HS-27A (cell line): Measurements from ENCODE around the gene RAPGEF2.

Experiments used
- DNase-seq: peaks from one replicate; pipeline ENCODE4 v3.0.0-alpha.2; 2012; ENCODE audit warnings: low read depth, missing footprints

Gene RAPGEF2

GRCh38 chr4:159134429-159134828, 31.6 kb downstream of the RAPGEF2 start:
- no peak for DNase-seq

GRCh38 chr4:159137176-159137575, 34.3 kb downstream of the RAPGEF2 start:
- no peak for DNase-seq

- DNase-seq, result no peak
Measured at GRCh38 chr4:159138436-159138835, 35.6 kb downstream of the RAPGEF2 start.

- no peak for DNase-seq
Measured at GRCh38 chr4:159141193-159141592, 38.3 kb downstream of the RAPGEF2 start.

- no peak for DNase-seq
Measured at GRCh38 chr4:159142241-159142640, 39.4 kb downstream of the RAPGEF2 start.

GRCh38 chr4:159142681-159143384, 40.0 kb downstream of the RAPGEF2 start:
- DNase-seq, result no peak

DNA sequence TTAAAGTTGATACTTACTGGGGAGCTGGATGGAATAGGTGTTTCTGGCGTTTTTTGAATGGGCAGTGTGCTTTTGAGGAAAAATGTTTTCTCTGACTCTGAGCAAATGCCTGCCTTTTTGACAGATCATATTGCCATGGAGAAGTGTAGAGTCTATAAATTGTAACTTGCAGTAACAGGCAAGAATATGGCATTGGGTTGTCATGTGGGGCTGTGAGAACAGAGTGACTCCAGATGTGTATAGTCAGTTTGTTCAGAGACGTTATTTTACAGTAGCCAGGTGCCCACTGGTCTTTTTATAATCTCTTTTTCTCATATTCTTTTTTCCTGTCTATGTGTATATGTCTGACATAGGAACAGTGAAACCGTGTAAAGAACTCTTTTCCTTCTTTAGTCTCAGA, 40.8 kb downstream of the RAPGEF2 start:
- DNase-seq, result no peak

- DNase-seq, result no peak
Measured at GRCh38 chr4:159144112-159144694, 41.3 kb downstream of the RAPGEF2 start.

DNA sequence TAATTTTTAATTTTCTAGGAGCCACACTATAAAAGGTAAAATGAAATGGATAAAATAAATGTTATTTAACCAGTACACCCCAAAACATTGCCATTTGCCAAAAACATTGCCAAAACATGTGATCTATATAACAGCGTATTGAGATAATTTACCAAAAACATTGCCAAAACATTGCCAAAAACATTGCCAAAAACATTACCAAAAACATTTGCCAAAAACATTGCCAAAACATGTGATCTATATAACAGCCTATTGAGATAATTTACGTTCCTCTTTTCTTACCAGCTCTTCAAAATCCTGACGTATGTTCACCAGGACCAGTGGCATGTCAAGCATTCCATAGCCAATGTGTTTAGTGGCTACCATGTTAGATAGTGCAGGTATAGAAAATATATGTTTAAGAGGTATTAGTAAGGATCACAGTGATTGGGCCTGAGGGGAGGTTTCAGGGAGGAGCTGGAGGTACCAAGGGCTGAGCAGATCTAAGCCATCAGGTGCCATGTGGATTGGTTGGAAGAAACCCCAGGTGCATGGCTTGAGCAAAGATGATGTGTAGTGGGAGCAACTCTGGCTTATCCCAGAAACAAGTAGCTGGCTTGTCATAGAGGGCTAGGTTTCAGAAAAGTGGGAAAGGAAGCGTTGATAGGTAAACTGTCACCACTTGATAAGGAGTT, 42.6 kb downstream of the RAPGEF2 start:
- DNase-seq, result no peak

DNA sequence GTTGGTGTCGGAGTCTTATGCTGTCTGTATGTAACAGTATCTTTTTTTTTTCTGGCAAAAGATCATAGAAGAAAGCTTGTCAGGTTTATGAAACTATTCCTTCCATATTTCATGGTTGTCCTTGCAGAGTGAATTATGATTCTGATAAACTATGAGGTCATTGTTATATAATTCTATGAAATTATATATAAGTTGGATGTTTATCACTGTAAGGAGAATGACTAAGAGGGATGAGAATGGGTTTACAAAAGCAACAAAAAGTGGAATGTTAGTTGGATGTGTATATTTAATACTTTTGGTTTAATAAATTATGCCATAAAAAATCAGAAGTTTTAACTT, 43.1 kb downstream of the RAPGEF2 start:
- DNase-seq, result no peak

- no peak for DNase-seq
Measured at GRCh38 chr4:159146488-159146887, 43.6 kb downstream of the RAPGEF2 start.

GRCh38 chr4:159148441-159148840, 45.6 kb downstream of the RAPGEF2 start:
- DNase-seq, result no peak

DNA sequence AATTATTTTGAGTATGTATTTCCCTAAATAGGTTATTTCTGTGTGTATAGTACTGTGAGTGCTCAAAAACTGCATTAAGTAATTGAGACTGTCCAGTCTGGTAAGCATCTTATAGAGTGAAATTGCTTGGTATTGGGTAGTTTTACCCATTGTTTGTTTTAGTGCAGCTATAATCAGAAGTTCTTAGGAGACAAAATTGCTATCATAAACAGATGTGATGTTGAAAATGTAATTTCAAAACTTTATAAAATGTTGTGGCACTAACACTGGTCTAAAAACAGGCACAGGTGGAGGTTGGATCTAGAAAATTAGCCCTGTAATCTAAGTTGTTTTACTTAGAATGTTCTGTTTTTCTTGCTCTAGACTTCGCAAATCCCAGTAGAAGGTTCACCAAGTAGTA, 46.8 kb downstream of the RAPGEF2 start:
- DNase-seq, result no peak

GRCh38 chr4:159150396-159150795, 47.5 kb downstream of the RAPGEF2 start:
- DNase-seq, result no peak

DNA sequence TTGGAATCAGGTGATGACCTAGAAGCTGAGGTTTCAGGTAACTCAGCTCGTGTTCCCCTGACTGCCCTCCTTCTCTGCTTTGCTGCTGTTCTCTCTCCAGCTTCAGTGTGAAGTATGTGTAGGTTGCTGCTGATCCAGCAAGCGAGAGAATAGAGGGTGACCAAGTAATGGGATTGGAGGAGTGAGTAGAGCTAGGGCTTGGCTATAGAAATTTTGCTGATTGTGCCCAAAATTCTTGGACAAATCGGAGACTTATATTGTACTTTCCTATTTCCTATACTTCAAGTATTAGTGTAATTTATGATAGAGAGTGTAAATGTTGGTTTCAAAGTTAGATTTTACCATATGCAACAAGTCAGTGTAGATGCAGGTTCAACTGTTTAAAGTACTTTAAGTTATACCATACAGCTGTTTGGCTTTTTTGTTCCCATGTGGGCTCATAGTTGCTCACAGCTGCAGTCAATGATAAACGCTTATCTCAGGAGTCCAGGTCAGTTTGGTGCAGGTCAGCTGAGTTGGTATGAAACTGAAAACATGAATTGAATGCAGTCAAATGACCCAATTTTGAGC, 48.0 kb downstream of the RAPGEF2 start:
- DNase-seq, result no peak

- no peak for DNase-seq
Measured at GRCh38 chr4:159151689-159152088, 48.8 kb downstream of the RAPGEF2 start.

DNA sequence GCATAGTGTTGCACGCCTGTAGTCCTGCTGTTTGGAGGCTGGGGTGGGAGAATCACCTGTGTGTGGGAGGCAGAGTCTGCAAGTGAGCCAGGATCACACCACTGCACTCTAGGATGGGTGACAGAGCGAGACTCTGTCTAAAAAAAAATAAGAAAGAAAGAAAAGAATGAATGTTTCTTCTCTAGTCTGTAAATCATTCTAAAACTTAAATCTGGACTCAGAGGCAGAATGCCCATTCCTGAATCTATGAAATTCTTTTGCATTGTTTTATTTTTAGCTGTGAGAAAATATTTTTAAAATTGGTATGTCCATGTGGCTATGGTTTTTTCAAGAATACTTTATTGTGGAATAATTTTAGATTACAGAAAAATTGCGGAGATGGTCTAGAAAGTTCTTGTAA, 49.3 kb downstream of the RAPGEF2 start:
- DNase-seq, result no peak

- no peak for DNase-seq
Measured at GRCh38 chr4:159153669-159154068, 50.8 kb downstream of the RAPGEF2 start.

GRCh38 chr4:159155119-159155518, 52.2 kb downstream of the RAPGEF2 start:
- no peak for DNase-seq

DNA sequence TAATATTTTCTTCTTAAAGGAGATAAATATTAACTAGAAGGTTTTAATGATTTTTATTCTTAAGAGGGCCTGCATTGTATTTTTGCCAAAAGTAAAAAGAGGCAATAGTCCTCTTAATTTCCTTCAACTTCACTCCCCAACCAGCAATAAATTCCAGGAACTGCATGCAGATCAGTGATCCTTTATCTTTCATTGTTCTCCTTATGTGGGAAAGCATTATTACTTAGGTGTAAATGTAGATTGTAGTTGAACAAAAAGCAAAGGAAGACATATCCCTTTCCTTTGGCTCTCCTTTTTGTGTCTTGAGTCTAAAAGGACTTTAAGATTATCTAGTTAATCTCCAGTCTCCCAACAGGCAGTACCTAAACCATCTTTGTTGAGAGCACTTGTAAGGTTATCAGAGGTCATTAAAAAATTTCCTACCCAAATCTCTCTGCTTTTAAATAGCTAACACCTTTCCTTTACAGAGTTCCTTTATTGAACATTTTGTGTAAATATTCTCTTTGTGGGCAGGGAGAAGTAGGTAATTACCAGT, 55.3 kb downstream of the RAPGEF2 start:
- no peak for DNase-seq

- DNase-seq, result no peak
Measured at GRCh38 chr4:159158985-159159384, 56.1 kb downstream of the RAPGEF2 start.

DNA sequence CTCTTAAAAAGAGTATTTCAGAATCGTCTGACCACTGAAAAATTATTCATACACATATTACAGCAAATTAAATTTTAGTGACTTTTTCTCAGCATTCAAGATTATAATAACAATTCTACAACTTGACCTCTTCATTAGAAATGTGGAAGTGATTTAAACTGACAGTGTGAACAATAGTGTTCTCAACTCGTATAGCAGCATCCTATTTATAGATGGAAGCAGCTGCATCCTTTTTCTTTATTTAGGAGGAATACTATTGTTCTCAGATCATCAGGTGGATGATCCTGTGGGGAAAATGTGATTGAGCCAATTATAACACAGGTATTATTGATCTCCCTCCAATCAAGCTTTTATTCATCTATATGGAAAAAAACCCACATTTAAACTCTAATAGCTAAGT, 56.7 kb downstream of the RAPGEF2 start:
- DNase-seq, result no peak

DNA sequence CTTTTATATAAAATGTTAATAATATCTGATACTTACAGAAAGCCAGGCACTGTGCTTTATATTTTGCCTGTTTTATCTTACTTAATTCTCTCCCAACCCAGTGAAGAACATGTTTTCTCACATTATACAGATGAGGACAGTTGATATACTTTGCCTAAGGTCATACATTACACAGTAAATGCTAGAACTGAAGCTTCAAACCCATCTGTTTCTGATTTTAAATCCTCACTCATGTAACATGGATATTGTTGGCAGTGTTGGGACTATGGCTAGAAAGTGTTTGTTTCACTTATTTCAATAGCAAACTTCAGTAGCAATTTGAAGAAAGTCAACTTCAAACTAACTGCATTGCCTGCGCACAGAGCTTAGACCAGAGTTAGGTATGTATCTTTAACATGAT, 57.4 kb downstream of the RAPGEF2 start:
- no peak for DNase-seq
